Mesothelial cell of epicardium (in vitro differentiated cells): ENCODE results near the gene C12orf75. TPM values are rescaled to one million over a fixed set of nuclear protein-coding genes. Genes with fewer than 3 reads are reported as not detected.
"Not testable (repeated sequence)": the region's sequence is repeated elsewhere in the genome, so short reads cannot be mapped to it uniquely, and the experiment has no call there.

Experiments used
- DNase-seq, 2 experiments: peaks; one replicate each; pipeline ENCODE4 v3.0.0; 2021; ENCODE audit warnings: low spot score in 2 of 2; ENCODE audit not compliant: unreplicated experiment in 2 of 2
- H3K27ac Mint-ChIP-seq: 2 replicates; pipeline ENCODE4 v1.8.0; 2021; ENCODE audit warnings: mixed read lengths
- H3K27me3 Mint-ChIP-seq: 2 replicates; pipeline ENCODE4 v1.8.0; 2021; ENCODE audit warnings: low read depth, mixed read lengths
- H3K36me3 Mint-ChIP-seq: 2 replicates; pipeline ENCODE4 v1.8.0; 2021; ENCODE audit warnings: mixed read lengths
- H3K4me1 Mint-ChIP-seq: 2 replicates; pipeline ENCODE4 v1.8.0; 2021; ENCODE audit warnings: mixed read lengths
- H3K4me3 Mint-ChIP-seq: 2 replicates; pipeline ENCODE4 v1.8.0; 2021; ENCODE audit warnings: mild to moderate bottlenecking, moderate library complexity, mixed read lengths
- H3K9me3 Mint-ChIP-seq: 2 replicates; pipeline ENCODE4 v1.8.0; 2021; ENCODE audit warnings: mixed read lengths
- total RNA-seq: library from RNA; stranded (reverse); gene quantifications from 3 replicates; pipeline ENCODE4 v1.2.1, GENCODE V29; 2021
- TF ChIP-seq, protein P1 (sequence below): fragments of 200-600 bp; sonication (generic); IDR thresholded peaks from one replicate; pipeline ENCODE4 v1.5.0; 2021; ENCODE audit warnings: antibody characterized with exemption; ENCODE audit not compliant: unreplicated experiment

C12orf75 gene
- total RNA-seq, 1 donor from 2014 or later: 15.6 TPM

DNA sequence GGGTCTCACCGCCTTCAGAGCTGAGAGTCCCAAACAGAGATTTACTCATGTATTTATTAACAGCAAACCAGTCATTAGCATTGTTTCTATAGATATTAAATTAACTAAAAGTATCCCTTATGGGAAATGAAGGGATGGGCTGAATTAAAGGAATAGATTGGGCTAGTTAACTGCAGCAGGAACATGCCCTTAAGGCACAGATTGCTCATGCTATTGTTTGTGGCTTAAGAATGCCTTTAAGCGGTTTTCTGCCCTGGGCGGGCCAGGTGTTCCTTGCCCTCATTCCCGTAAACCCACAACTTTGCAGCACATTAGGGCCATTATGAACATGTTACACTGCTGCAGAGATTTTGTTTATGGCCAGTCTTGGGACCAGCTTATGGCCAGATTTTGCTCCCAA is 21.7 kb upstream of the C12orf75 start:
- not testable (repeated sequence) for H3K27ac Mint-ChIP-seq, H3K4me1 Mint-ChIP-seq, H3K4me3 Mint-ChIP-seq, H3K36me3 Mint-ChIP-seq, H3K27me3 Mint-ChIP-seq, DNase-seq
- H3K9me3 Mint-ChIP-seq: peaks cover 28% of the 10 kb centered on the region

DNA sequence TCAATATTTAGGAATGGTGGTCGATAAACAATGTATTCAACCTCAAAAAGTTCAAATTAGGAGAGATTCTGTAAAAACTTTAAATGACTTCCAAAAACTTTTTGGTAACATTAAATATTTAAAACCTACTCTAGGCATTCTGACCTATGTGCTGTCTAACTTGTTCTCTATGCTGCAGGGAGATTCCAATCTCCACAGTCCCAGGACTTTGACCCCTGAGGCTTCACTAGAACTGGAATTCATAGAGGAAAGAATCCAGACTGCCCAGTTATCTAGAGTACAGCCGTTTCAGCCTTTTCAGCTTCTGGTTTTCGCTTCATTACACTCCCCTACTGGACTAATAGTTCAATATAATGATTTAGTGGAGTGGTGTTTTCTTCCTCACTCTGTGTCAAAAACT is 21.1 kb upstream of the C12orf75 start:
- H3K36me3 Mint-ChIP-seq, H3K4me3 Mint-ChIP-seq, H3K27me3 Mint-ChIP-seq, DNase-seq, H3K4me1 Mint-ChIP-seq, H3K27ac Mint-ChIP-seq: not testable (repeated sequence)
- peaks cover 33% of the 10 kb centered on the region for H3K9me3 Mint-ChIP-seq

DNA sequence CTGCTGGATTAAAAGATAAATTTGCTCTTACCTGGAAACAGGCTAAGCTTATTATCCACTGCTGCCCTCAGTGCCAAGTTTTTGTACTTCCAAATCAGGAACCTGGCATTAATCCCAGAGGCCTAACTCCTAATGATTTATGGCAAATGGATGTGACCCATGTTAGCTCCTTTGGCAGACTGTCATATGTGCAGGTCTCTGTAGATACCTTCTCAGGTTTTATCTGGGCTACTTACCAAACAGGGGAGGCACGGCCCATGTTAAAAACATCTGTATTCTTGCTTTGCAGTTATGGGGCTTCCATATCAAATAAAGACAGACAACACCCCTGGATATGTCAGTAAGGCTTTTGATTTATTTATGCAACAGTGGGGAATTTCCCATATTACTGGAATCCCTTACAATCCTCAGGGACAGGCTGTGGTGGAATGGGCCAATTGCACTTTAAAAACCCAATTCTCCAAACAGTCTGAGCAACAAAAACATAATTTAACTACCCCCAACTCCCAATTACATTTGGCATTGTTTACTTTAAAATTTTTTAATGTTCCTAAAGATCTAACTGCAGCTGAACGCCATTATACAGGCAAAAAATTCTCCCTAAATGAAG is 19.9 kb upstream of the C12orf75 start:
- H3K9me3 Mint-ChIP-seq: peaks cover 33% of the 10 kb centered on the region
- H3K27me3 Mint-ChIP-seq, H3K4me1 Mint-ChIP-seq, H3K27ac Mint-ChIP-seq, DNase-seq, H3K36me3 Mint-ChIP-seq, H3K4me3 Mint-ChIP-seq: not testable (repeated sequence)

DNA sequence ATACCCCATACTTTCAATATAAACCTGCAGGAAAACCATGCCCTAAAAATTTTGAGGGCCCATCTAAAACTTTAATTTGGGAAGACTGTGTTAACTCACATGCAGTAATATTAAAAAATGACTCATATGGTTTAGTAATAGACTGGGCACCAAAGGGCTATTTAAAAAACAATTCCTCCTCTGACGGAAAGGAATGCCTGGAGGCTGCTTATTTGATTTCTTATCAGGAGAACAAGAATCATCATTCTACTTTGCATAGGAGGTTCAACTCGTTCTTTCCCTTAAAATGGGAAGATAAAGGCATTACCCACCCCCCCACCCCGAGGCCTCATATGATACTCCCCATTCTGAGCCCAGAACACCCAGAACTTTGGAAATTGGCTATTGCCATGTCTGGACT is 18.6 kb upstream of the C12orf75 start:
- not testable (repeated sequence) for H3K4me1 Mint-ChIP-seq, DNase-seq, H3K36me3 Mint-ChIP-seq, H3K27me3 Mint-ChIP-seq, H3K27ac Mint-ChIP-seq, H3K4me3 Mint-ChIP-seq
- H3K9me3 Mint-ChIP-seq: peaks cover 33% of the 10 kb centered on the region

DNA sequence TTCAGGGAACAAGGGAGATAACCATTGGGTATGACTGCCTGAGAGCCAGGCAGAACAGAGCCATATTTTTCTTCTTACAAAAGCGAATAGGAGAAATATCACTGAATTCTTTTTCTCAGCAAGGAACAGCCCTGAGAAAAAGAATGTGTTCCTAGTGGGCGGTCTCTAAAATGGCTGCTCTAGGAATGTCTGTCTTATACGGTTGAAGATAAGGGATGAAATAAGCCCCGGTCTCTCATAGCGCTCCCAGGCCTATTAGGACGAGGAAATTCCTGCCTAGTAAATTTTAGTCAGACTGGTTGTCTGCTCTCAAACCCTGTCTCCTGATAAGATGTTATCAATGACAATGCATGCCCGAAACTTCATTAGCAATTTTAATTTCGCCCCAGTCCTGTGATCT is 16.7 kb upstream of the C12orf75 start:
- H3K27me3 Mint-ChIP-seq, DNase-seq, H3K36me3 Mint-ChIP-seq, H3K27ac Mint-ChIP-seq, H3K4me3 Mint-ChIP-seq: not testable (repeated sequence)
- H3K9me3 Mint-ChIP-seq: peaks cover 25% of the 10 kb centered on the region
- H3K4me1 Mint-ChIP-seq: peaks cover 15% of the 10 kb centered on the region

DNA sequence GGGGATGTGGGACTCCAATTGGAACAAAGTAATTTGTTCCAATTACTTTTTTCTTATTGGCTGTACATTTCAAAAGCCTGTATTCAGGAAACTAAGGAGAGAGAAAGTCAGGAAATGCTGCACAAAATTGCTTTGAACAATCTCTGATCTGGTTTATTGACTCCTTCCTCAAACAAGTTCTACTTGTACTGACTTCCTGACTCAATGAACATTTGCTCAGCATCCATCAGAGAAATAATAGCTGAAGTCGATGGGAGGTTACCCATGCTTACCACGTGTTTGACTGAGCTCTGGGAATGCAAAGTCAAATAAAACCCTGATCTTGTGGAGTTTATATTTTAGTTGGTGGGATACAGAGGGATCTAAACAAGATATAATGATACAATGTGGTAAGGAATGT is 15.4 kb upstream of the C12orf75 start:
- no peak for DNase-seq
- TF ChIP-seq, protein P1, sequence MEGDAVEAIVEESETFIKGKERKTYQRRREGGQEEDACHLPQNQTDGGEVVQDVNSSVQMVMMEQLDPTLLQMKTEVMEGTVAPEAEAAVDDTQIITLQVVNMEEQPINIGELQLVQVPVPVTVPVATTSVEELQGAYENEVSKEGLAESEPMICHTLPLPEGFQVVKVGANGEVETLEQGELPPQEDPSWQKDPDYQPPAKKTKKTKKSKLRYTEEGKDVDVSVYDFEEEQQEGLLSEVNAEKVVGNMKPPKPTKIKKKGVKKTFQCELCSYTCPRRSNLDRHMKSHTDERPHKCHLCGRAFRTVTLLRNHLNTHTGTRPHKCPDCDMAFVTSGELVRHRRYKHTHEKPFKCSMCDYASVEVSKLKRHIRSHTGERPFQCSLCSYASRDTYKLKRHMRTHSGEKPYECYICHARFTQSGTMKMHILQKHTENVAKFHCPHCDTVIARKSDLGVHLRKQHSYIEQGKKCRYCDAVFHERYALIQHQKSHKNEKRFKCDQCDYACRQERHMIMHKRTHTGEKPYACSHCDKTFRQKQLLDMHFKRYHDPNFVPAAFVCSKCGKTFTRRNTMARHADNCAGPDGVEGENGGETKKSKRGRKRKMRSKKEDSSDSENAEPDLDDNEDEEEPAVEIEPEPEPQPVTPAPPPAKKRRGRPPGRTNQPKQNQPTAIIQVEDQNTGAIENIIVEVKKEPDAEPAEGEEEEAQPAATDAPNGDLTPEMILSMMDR: no peak
- Mint-ChIP-seq H3K4me3 (no peak overlapping the region), H3K4me1 (peaks cover 15% of the 10 kb centered on the region), H3K36me3 (peaks cover 4% of the 10 kb centered on the region), H3K27ac (no peak overlapping the region), H3K27me3 (no peaks in the 10 kb centered on the region), H3K9me3 (peaks cover 22% of the 10 kb centered on the region)

DNA sequence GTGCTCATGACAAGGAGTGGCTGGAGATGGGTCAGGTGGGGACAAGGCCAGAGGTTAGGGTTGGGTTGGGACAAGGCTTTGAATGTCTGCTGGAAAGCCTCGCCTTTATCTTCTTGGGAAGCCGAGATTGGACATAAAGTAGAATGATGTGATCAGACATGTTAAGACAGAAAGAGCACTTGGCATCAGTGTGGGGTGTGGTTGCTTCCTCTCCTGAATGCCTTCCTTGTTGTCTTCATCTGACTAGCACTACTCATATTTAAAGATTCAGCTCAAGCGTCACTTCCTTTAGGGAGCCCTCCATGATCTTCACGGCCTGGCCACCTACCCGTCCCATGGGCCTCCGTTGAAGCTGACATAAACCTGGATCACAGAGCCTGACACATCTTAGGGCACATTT is 14.8 kb upstream of the C12orf75 start:
- Mint-ChIP-seq H3K9me3 (peaks cover 22% of the 10 kb centered on the region), H3K27ac (no peak overlapping the region), H3K4me3 (no peak overlapping the region), H3K4me1 (peaks cover 15% of the 10 kb centered on the region), H3K36me3 (peaks cover 4% of the 10 kb centered on the region), H3K27me3 (no peaks in the 10 kb centered on the region)
- TF ChIP-seq, protein P1: no peak
- DNase-seq: no peak

DNA sequence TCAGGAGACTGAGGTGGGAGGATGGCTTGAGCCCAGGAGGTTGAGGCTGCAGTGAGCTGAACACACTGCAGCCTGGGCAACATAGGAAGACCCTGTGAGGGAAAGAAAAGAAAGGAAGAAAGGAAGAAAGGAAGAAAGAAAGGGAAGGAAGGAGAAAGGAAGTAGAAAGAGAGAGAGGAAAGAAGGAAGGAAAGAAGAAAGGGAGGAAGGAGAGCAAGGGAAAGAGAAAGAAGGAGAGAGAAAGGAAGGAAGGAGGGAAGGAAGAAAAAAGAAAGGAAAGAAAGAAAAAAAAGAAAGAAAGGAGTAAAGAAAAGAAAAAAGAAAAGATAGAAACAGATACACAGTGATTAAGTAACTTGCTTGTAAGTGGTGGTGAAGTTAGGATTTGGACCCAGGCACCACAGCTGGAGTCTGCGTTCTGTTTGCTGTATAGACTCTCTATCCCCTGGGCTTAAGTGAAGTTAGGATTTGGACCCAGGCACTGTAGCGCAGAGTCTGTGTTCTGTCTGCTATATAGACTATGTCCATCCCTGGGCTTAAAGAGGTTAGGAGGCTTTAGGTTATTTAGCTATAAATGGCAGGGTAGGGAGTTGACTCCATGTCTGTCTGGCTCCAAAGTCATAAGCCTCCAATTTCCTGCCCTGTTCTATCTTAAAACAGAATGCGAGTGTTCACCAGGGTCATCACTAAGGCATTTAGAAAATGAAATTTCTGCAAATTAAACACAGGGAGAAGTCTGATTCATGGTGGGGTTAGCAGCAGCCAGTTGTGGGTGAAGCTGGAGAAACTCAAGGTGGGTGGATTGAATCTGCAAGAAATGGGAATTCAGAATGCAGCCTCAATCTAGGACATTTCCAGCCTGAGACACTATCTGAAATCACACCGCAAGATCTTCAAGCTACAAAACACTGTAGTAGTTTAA is 13.3 kb upstream of the C12orf75 start:
- no peaks in the 10 kb centered on the region for H3K27me3 Mint-ChIP-seq
- TF ChIP-seq, protein P1: no peak
- H3K4me1 Mint-ChIP-seq: peaks cover 14% of the 10 kb centered on the region
- H3K27ac Mint-ChIP-seq: peak overlapping the region; percentile 80
- H3K9me3 Mint-ChIP-seq: peaks cover 22% of the 10 kb centered on the region
- no peak overlapping the region for H3K4me3 Mint-ChIP-seq
- H3K36me3 Mint-ChIP-seq: peaks cover 4% of the 10 kb centered on the region
- DNase-seq: no peak
